Endothelial cell of umbilical vein (primary cell): ENCODE data around the gene CPT2.

Source experiments
- CTCF ChIP-seq, 2 donors: IDR thresholded peaks; 1 replicate in 1 of 2; 2 replicates in 1 of 2; pipeline ENCODE4 v1.5.1; 2011; ENCODE audit warnings: low read length in 2 of 2, mild to moderate bottlenecking in 2 of 2, moderate library complexity in 2 of 2, control low read depth in 1 of 2, inconsistent platforms in 1 of 2, low read depth in 1 of 2; ENCODE audit not compliant: insufficient read depth in 1 of 2; ENCODE audit errors: extremely low read depth in 1 of 2
- EZH2 ChIP-seq: IDR thresholded peaks from 2 replicates; pipeline ENCODE4 v1.6.1; 2012; ENCODE audit warnings: borderline replicate concordance, low read depth, mild to moderate bottlenecking, moderate library complexity, low read length, inconsistent platforms; ENCODE audit not compliant: severe bottlenecking
- FOS ChIP-seq: IDR thresholded peaks from 2 replicates; pipeline ENCODE4 v1.6.1; 2011; ENCODE audit warnings: mild to moderate bottlenecking, low read length, moderate library complexity, borderline replicate concordance; ENCODE audit not compliant: insufficient read depth
- GATA2 ChIP-seq: IDR thresholded peaks from 2 replicates; pipeline ENCODE4 v1.7.0; 2011; ENCODE audit warnings: low read depth, mild to moderate bottlenecking, moderate library complexity, mixed read lengths, low read length; ENCODE audit not compliant: insufficient read length, insufficient read depth
- JUN ChIP-seq: IDR thresholded peaks from 2 replicates; pipeline ENCODE4 v1.6.1; 2011; ENCODE audit warnings: borderline replicate concordance, low read depth; ENCODE audit not compliant: insufficient read length, insufficient read depth
- MYC ChIP-seq: IDR thresholded peaks from one replicate; pipeline ENCODE4 v1.6.1; 2011; ENCODE audit warnings: mild to moderate bottlenecking, low read depth, low read length
- POLR2A ChIP-seq: IDR thresholded peaks from 2 replicates; pipeline ENCODE4 v1.6.1; 2012; ENCODE audit warnings: low read depth, mild to moderate bottlenecking, control low read depth, low read length
- POLR2AphosphoS5 ChIP-seq: IDR thresholded peaks from 2 replicates; pipeline ENCODE4 v1.6.1; 2012; ENCODE audit warnings: low read depth, mild to moderate bottlenecking, control low read depth, low read length, moderate library complexity; ENCODE audit not compliant: insufficient read depth
- TF ChIP-seq, protein P1 (sequence below): IDR thresholded peaks from 2 replicates; pipeline ENCODE4 v1.6.1; 2011; ENCODE audit not compliant: insufficient read depth, insufficient read length

GRCh38 chr1:53182111-53182593, 14.5 kb upstream of the CPT2 start:
- TF ChIP-seq CTCF (IDR thresholded peaks at IDR 0.05; ENCODE audit: extremely low read depth in 1 of 2, insufficient read depth in 1 of 2, low read depth in 1 of 2, low read length in 2 of 2) (peak; percentile 75 to 89), POLR2A (no peak), FOS (no peak), POLR2AphosphoS5 (no peak), EZH2 (no peak), MYC (no peak), GATA2 (no peak), JUN (no peak)
- TF ChIP-seq, protein P1, sequence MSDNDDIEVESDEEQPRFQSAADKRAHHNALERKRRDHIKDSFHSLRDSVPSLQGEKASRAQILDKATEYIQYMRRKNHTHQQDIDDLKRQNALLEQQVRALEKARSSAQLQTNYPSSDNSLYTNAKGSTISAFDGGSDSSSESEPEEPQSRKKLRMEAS = no peak
